HEK293 (cell line): ENCODE measurements around the gene SH2B3.

Source experiments
- CTCF ChIA-PET: fragments of 350-600 bp; formaldehyde crosslinking; extraction: SDS; loops from one replicate; lab custom pipeline; 2021; ENCODE audit warnings: antibody characterized with exemption; lab: Yijun Ruan, JAX
- POLR2A ChIA-PET: fragments of 300-600 bp; formaldehyde crosslinking; extraction: SDS; loops from one replicate; lab custom pipeline; 2020; ENCODE audit warnings: antibody characterized with exemption, inconsistent platforms; lab: Yijun Ruan, JAX
- H3K27ac ChIP-seq: fragments of 200-500 bp; sonication (Bioruptor generic); 2 replicates; pipeline ENCODE4 v1.5.1; 2014; ENCODE audit warnings: low read depth, low read length, control low read depth, inconsistent platforms; ENCODE audit errors: extremely low read depth
- H3K36me3 ChIP-seq, 2 experiments: fragments of 200-500 bp in 1 of 2; sonication (Bioruptor generic) in 1 of 2; 1 replicate in 1 of 2; 2 replicates in 1 of 2; pipeline ENCODE4 v1.5.1; 2014 to 2017; ENCODE audit warnings: inconsistent platforms in 2 of 2, low read length in 2 of 2; ENCODE audit not compliant: control insufficient read depth in 2 of 2, insufficient read depth in 1 of 2
- H3K4me1 ChIP-seq: fragments of 200-500 bp; sonication (Bioruptor generic); 2 replicates; pipeline ENCODE4 v1.5.1; 2014; ENCODE audit warnings: mild to moderate bottlenecking, low read length, inconsistent platforms; ENCODE audit not compliant: control insufficient read depth, insufficient read depth
- H3K4me3 ChIP-seq: 2 replicates; pipeline ENCODE4 v1.5.1; 2011; ENCODE audit warnings: low read depth, mild to moderate bottlenecking, control low read depth, low read length, moderate library complexity
- H3K9me3 ChIP-seq: fragments of 200-500 bp; sonication (Bioruptor generic); 2 replicates; pipeline ENCODE4 v1.5.1; 2014; ENCODE audit warnings: low read depth, low read length, inconsistent platforms; ENCODE audit not compliant: control insufficient read depth, insufficient read depth
- HOXA7 ChIP-seq: sonication (generic); formaldehyde crosslinking; IDR thresholded peaks from 2 replicates; pipeline ENCODE4 v1.8.1; 2022; ENCODE audit warnings: missing genetic modification reagents, borderline replicate concordance
- MEIS1 ChIP-seq: sonication (generic); formaldehyde crosslinking; IDR thresholded peaks from 2 replicates; pipeline ENCODE4 v1.8.1; 2022; ENCODE audit warnings: missing genetic modification reagents, mild to moderate bottlenecking, borderline replicate concordance
- OSR2 ChIP-seq: fragments of 450-650 bp; formaldehyde crosslinking; IDR thresholded peaks from 2 replicates; pipeline ENCODE4 v1.5.1; 2016; ENCODE audit warnings: missing biosample characterization, missing genetic modification characterization
- PRDM4 ChIP-seq: fragments of 450-650 bp; formaldehyde crosslinking; IDR thresholded peaks from 2 replicates; pipeline ENCODE4 v1.5.1; 2017; ENCODE audit warnings: missing biosample characterization, missing genetic modification characterization
- REPIN1 ChIP-seq: fragments of 450-650 bp; formaldehyde crosslinking; IDR thresholded peaks from 2 replicates; pipeline ENCODE4 v1.5.1; 2017; ENCODE audit warnings: missing biosample characterization, missing genetic modification characterization, low read depth
- ZBTB21 ChIP-seq: fragments of 450-650 bp; formaldehyde crosslinking; IDR thresholded peaks from 2 replicates; pipeline ENCODE4 v1.5.1; 2017; ENCODE audit warnings: missing biosample characterization, missing genetic modification characterization
- ZBTB44 ChIP-seq: fragments of 450-650 bp; IDR thresholded peaks from 2 replicates; pipeline ENCODE4 v1.5.1; 2018; ENCODE audit warnings: missing biosample characterization, mild to moderate bottlenecking, missing genetic modification characterization
- ZNF140 ChIP-seq: fragments of 450-650 bp; formaldehyde crosslinking; IDR thresholded peaks from 2 replicates; pipeline ENCODE4 v1.5.1; 2016; ENCODE audit warnings: missing biosample characterization, missing genetic modification characterization
- ZNF16 ChIP-seq: fragments of 450-650 bp; formaldehyde crosslinking; IDR thresholded peaks from 2 replicates; pipeline ENCODE4 v1.5.1; 2016; ENCODE audit warnings: low read depth, missing biosample characterization, missing genetic modification characterization
- ZNF2 ChIP-seq: fragments of 450-650 bp; formaldehyde crosslinking; IDR thresholded peaks from 2 replicates; pipeline ENCODE4 v1.5.1; 2016; ENCODE audit warnings: missing biosample characterization, missing genetic modification characterization
- ZNF394 ChIP-seq: fragments of 450-650 bp; formaldehyde crosslinking; IDR thresholded peaks from 2 replicates; pipeline ENCODE4 v1.5.1; 2016; ENCODE audit warnings: missing biosample characterization, missing genetic modification characterization, mild to moderate bottlenecking, moderate library complexity, borderline replicate concordance
- ZNF473 ChIP-seq: fragments of 450-650 bp; formaldehyde crosslinking; IDR thresholded peaks from 2 replicates; pipeline ENCODE4 v1.5.1; 2017; ENCODE audit warnings: missing biosample characterization, missing genetic modification characterization
- ZNF501 ChIP-seq: fragments of 450-650 bp; formaldehyde crosslinking; IDR thresholded peaks from 2 replicates; pipeline ENCODE4 v1.5.1; 2016; ENCODE audit warnings: missing biosample characterization, missing genetic modification characterization
- ZNF518A ChIP-seq: fragments of 450-650 bp; formaldehyde crosslinking; conservative IDR thresholded peaks from 2 replicates; pipeline ENCODE4 v1.5.1; 2016; ENCODE audit warnings: low read depth, missing biosample characterization, missing genetic modification characterization
- ZNF549 ChIP-seq: fragments of 450-650 bp; IDR thresholded peaks from 2 replicates; pipeline ENCODE4 v1.5.1; 2018; ENCODE audit warnings: missing biosample characterization, missing genetic modification characterization, mild to moderate bottlenecking, inconsistent platforms, moderate library complexity
- ZNF571 ChIP-seq: fragments of 450-650 bp; formaldehyde crosslinking; IDR thresholded peaks from 2 replicates; pipeline ENCODE4 v1.5.0; 2017; ENCODE audit warnings: missing biosample characterization, missing genetic modification characterization
- ZNF621 ChIP-seq: fragments of 450-650 bp; formaldehyde crosslinking; IDR thresholded peaks from 2 replicates; pipeline ENCODE4 v1.5.1; 2017; ENCODE audit warnings: missing biosample characterization, missing genetic modification characterization
- ZSCAN23 ChIP-seq: fragments of 450-650 bp; formaldehyde crosslinking; IDR thresholded peaks from 2 replicates; pipeline ENCODE4 v1.5.1; 2016; ENCODE audit warnings: missing biosample characterization, missing genetic modification characterization

SH2B3 gene

GRCh38 chr12:111426344-111427185, 20.8 kb downstream of the SH2B3 start:
- TF ChIP-seq ZNF16: no peak
- no peak for TF ChIP-seq PRDM4 (tag by site-specific recombination)
- no peak for TF ChIP-seq ZNF473 (tag by site-specific recombination)
- no peak for TF ChIP-seq ZNF571 (tag by site-specific recombination)
- TF ChIP-seq OSR2 (tag by site-specific recombination): no peak
- TF ChIP-seq ZNF501 (tag by site-specific recombination): no peak
- no peak for TF ChIP-seq ZNF549 (tag by site-specific recombination)
- TF ChIP-seq ZBTB21 (tag by site-specific recombination): no peak
- Histone ChIP-seq H3K4me3 (no peak overlapping the region), H3K36me3 (no peaks in the 10 kb centered on the region; a peak in 1 of 3 replicates), H3K9me3 (no peaks in the 10 kb centered on the region), H3K27ac (no peak overlapping the region), H3K4me1 (no peaks in the 10 kb centered on the region)
- ChIA-PET POLR2A (interaction anchor here (1.6 kb wide), 1 partner anchor 16 kb away, joined by 3 read pairs; no protein-coding TSS in a partner anchor), CTCF (interaction anchor here (1.1 to 1.5 kb wide), 3 partner anchors 29 to 95 kb away, joined by 3 to 5 read pairs (median 4); no protein-coding TSS in a partner anchor)

GRCh38 chr12:111427417-111428074, 21.8 kb downstream of the SH2B3 start:
- Histone ChIP-seq H3K27ac (no peak overlapping the region), H3K4me3 (no peak overlapping the region), H3K9me3 (no peaks in the 10 kb centered on the region), H3K36me3 (no peaks in the 10 kb centered on the region), H3K4me1 (no peaks in the 10 kb centered on the region)
- ChIA-PET POLR2A (interaction anchor here (1.6 kb wide), 1 partner anchor 15 kb away, joined by 3 read pairs; no protein-coding TSS in a partner anchor), CTCF (interaction anchor here (0.7 to 1.2 kb wide), 4 partner anchors 15 to 30 kb away, joined by 3 to 4 read pairs (median 4); no protein-coding TSS in a partner anchor)
- TF ChIP-seq ZBTB44 (no peak), REPIN1 (tag by site-specific recombination) (no peak), MEIS1 (no peak), ZNF394 (tag by site-specific recombination) (peak; percentile 64; the same call in 1 of the 2 replicates)

- ChIA-PET CTCF (interaction anchor here (0.7 to 1.2 kb wide), 4 partner anchors 16 to 31 kb away, joined by 3 to 4 read pairs (median 4); no protein-coding TSS in a partner anchor), POLR2A (interaction anchor here (1.6 kb wide), 1 partner anchor 14 kb away, joined by 3 read pairs; no protein-coding TSS in a partner anchor)
- H3K9me3 ChIP-seq: no peaks in the 10 kb centered on the region
- H3K4me3 ChIP-seq: no peak overlapping the region
- H3K36me3 ChIP-seq: no peaks in the 10 kb centered on the region
- no peak overlapping the region for H3K27ac ChIP-seq
- no peaks in the 10 kb centered on the region for H3K4me1 ChIP-seq
- no peak for TF ChIP-seq ZNF501 (tag by site-specific recombination)
- TF ChIP-seq ZSCAN23 (tag by site-specific recombination): no peak
- TF ChIP-seq ZNF621: no peak
- TF ChIP-seq ZNF518A (tag by site-specific recombination): no peak
- no peak for TF ChIP-seq ZNF140 (tag by site-specific recombination)
- TF ChIP-seq HOXA7 (CRISPR knock-in tag): no peak
- no peak for TF ChIP-seq ZNF2 (tag by site-specific recombination)
Observed at GRCh38 chr12:111428081-111428727, 22.5 kb downstream of the SH2B3 start.
